Prostate gland (tissue), 2 donors: Measurements from ENCODE around the gene ESD.

ENCODE experiments used
- CTCF ChIP-seq, 4 experiments: fragments of 200-600 bp in 2 of 4; fragments of 450-650 bp in 2 of 4; sonication (generic) in 2 of 4; IDR thresholded peaks; 1 replicate in 3 of 4; 2 replicates in 1 of 4; pipeline ENCODE4 v1.5.1; 2016 to 2019; ENCODE audit warnings: antibody characterized with exemption in 4 of 4, mild to moderate bottlenecking in 2 of 4, moderate library complexity in 2 of 4
- POLR2A ChIP-seq: fragments of 450-650 bp; IDR thresholded peaks from one replicate; pipeline ENCODE4 v1.6.1; 2016; ENCODE audit warnings: antibody characterized with exemption, mild to moderate bottlenecking
- POLR2AphosphoS5 ChIP-seq: sonication (generic); formaldehyde crosslinking; IDR thresholded peaks from one replicate; pipeline ENCODE4 v1.6.1; 2017; ENCODE audit warnings: antibody characterized with exemption

GRCh38 chr13:46816371-46816770, 19.4 kb upstream of the ESD start:
- TF ChIP-seq CTCF (IDR thresholded peaks at IDR 0.05) (no peak), POLR2A (no peak), POLR2AphosphoS5 (no peak)
